Iris pigment epithelial cell (primary cell): ENCODE data around the gene MMAA.
"Not testable (repeated sequence)": the region's sequence is repeated elsewhere in the genome, so short reads cannot be mapped to it uniquely, and the experiment has no call there.

Experiments
- DNase-seq: peaks from one replicate; pipeline ENCODE4 v3.0.0-alpha.2; 2011; ENCODE audit warnings: low read depth

The MMAA gene

DNA sequence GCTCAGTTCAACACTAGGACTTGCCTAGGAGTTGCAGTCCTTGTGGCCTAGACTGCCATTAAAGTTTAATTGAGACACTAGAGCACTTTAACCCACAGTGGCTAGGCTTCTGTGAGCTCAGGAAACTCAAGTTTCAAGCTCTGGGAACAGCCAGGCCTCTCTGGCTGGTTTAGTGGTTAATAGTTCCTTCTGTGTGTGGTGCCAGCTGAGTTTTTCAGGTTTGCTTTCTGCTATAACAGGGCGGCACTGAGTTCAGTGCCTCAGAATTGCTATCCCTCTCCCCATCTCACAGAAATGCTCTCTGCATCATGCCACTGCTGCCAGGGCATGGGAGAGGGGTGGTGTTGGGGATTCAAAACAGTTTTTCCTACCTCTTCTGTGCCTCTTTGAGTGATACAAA lies 15.9 kb downstream of the MMAA start:
- no peak for DNase-seq

DNA sequence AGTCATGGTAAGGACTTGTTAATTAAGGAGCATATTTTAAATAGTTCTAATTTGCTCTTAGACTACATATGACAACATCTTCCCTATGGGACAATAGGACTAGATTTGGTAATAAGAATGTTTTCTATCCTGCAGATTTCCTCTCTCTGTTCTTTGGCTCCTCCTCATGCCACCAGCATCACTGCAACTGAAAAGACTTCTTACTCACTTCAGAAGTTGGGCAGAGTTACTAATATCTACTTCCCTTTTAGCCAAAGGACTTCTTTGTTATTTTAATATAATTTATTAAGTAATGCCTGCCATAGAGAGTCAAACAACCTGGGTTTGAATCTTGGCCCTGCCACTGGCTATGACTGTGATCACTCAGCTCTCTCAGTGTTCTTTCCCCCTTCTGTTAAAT lies 16.4 kb downstream of the MMAA start:
- DNase-seq, result no peak

DNA sequence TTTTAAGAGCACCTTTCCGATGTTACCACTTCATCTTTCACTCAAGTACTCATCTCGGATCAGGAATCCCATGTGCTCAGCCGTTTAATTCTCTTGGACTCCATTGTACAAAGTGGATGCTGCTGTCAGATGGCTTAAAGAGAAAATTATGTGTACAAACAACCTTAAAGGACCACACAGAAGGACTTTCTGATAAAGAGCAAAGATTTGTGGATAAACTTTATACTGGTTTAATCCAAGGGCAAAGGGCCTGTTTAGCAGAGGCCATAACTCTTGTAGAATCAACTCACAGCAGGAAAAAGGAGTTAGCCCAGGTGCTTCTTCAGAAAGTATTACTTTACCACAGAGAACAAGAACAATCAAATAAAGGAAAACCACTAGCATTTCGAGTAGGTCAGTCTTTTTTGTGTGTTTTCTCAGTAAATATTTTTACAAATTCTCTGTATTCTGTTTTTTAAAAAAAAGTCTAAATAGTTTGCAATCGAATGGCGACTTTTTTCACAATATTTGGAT lies 20.1 kb downstream of the MMAA start:
- DNase-seq, result no peak

DNA sequence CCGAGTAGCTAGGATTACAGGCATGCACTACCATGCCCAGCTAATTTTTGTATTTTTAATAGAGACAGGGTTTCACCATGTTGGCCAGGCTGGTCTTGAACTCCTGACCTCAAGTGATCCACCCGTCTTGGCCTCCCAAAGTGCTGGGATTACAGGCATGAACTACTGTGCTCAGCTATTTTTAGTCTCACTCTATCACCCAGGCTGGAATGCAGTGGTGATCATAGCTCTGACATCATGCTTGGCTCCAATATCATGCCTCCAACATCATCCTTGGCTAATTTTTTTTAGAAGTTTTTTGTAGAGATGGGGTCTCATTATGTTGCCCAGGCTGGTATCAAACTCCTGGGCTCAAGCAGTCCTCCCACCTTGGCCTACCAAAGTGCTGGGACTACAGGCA lies 21.1 kb downstream of the MMAA start:
- peak; percentile 85 for DNase-seq

DNA sequence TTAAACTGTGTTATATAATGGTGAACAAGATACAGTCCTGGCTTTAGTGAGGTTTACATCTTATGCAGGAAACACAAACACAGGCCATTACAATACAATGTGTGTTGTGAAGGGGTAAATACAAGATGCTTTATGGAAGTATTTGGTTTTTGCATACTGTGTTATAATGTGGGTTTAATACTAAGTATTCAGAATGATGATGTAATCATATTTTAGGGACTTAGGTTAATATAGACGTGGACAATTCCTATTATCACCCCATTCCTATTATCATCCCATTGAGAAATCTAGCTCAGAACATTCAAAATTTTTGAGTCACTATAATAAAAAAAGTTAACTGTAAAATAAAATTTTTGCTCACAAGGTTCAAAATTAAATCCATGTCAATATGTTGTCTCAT lies 24.1 kb downstream of the MMAA start:
- DNase-seq, result no peak

DNA sequence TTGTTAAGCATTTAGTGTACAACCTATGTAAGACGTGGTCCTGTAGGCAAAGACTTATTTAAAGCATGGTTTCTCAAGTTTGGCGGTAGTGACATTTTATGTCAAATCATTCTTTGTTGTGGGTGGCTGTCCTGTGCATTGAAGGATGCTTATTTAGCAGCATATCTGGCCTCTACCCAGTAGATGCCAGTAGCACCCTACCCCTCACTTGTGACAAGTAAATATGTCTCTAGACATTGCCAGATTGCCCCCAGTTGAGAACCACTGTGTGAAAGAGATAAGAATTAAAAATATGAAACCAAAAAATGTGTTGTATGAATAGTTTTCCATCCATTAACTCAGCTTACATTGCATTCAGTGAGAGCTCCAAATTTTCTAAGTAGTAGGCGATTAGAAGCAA lies 25.5 kb downstream of the MMAA start:
- DNase-seq, result no peak

DNA sequence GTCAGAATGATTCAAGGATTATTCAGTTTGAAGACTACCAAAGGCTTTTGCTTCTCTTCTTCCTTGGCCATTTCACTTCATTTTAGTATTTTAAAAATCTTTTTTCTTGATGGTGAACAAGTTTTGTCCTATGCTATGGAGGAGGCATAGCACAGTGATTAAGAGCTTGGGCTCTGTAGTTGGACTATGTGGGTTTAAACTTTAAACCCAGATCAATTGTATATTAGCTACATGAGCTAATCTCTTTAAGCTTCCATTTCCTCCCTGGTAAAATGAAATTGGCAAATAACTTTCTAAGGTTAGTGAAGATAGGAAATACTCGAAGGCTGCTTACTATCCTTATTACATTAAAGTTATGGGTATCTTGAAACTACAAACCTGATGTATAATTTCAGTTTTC lies 37.0 kb downstream of the MMAA start:
- DNase-seq, result no peak

DNA sequence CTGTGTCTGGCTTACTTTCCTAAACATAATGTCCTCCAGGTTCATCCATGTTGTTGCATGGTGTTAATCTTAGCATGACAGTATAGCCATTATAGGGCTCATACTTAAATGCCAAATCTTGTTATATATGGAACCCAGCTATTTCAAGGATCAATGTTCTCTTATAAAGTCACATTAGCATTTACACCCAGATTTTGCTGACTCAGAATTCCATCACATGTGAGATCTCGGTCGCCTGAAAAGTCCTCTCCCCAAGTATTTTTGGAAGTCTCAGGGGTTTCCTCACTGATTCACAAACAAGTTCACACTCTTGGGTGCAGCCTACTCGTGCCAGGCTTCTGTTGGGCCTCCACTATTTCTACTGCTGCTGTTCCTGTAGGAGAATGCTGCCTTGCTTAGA lies 40.9 kb downstream of the MMAA start:
- no peak for DNase-seq

DNA sequence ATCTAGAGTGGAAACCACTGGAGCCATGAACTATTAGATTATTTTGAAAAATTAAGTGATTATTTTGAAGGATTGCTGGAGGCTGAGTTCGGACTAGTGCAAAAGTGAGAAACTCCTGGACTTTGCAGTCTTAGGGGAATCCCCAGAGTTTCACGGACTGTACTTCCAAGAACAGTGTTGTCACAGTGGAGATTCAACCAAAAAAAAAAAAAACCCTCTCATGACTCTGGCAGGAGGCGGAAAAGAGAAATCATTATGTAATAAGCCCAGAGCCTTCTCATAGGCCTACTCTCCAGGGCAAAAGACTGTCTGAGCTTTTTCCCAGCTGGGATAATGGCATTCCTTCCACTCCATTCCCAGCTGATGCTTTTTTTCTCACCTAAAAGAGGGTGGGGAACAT lies 44.0 kb downstream of the MMAA start:
- no peak for DNase-seq

DNA sequence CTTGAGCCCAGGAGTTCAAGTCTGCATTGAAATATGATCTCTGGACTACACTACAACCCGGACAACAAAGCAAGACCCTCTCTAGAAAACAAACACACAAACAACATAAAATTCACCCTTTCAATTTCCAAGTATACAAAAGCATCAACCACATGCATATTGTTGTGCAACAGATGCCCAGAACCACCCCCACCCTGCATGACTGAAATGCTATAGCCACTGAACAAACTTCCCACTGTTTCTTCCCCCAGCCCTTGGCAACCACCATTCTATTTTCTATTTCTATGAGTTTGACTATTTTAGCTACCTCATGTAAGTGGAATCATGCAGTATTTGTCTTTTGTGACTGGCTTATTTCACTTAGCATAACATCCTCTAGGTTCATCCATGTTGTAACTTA lies 46.6 kb downstream of the MMAA start:
- DNase-seq, result peak; percentile 36

DNA sequence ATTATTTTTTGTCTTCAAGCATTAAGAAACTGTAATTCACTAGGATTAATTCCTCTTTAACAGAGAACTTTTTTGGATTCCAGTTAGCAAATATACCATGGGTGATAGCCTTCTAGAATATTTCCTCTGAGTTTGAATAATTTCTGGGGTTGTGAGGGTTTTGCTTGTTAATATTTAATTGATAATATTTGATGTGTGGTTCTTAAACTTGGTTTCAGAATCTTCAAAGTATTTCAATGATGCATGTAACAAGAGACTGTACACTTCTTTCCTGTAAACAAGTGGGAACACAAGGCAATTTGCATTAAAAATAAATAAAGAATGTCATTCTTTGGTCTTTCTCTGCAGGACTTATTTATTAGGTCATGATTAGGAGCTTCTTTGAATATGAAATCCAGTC lies 51.2 kb downstream of the MMAA start:
- no peak for DNase-seq

DNA sequence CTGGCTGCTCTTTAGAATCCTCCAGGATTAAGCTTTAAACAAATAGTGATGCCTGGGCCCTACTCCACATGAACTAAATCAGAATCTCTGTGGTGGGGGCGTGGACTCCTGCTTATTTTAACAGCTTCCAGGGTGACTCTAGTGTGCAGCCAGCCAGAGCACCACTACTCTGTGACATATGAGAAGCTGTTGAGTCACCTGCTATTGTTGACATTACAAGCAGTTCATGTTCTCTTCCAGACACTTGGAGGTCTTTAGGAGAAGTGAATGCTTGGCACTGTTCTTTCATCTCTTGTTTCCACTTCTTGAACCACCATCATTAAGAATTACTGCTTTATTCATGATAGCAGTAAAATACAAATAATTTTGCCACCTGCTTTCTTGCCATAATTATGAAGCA lies 60.3 kb downstream of the MMAA start:
- peak; percentile 94 for DNase-seq

DNA sequence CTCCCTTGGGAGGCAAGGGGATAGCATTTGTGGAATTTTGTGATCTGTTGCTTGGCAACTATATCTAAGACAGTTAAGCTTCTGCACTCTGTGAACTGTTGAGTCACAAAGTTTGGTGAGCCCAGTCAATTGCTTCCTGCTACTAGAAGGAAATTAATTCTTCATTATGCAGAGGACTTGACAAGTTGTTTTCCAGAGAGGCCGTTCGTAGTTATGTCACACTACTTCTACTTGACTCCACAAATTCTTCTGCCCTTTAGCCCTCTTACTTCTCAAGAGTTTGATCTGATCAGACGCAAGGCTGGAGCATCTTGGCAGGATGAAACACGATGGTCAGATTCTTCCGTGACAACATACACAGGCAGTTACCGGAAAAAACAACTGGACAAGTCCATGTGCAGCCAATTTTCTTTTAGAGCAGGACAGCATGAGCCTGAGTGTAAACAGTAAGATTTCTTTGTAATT lies 60.8 kb downstream of the MMAA start, which contains the start of gene C4orf51:
TSS of gene C4orf51 (plus strand) at position 156 of the 465 bp plus-strand sequence. CDS start at position 214, 58 bp downstream.
- DNase-seq, result peak; percentile 86

DNA sequence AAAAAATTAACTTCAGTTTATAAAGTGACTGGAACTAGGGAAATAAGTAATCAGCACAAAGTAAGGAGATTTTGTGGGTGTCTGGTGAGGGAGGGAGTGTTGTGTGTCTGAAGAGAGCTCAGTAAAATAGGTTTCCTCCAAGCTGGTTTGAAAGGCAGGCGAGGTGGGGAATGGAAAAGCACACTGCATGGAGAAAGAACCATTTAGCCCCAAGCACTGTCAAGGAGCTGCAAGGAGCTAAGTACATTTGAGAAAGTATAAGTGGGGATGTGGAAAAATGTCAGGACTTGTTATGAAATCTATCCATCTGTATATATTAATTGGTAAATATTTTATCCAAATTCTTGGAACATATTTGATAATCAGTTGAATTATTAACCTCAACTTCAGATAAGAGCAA lies 61.7 kb downstream of the MMAA start:
- no peak for DNase-seq

DNA sequence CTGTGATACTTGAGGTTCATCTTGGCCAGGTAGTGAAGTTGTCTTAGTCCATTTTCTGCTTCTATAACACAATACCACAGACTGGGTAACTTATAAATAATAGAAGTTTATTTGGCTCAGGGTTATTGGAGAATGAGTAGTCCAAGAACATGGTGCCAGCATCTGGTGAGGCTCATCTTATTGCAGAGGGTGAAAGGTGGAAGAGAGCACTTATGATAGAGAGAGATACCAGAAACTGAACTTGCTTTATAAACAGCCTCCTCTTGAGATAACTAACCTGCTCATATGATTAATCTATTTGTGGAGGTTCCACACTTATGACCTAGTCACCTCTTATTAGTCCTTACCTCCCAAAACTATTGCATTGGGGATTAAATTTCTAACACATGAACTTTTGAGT lies 62.3 kb downstream of the MMAA start:
- no peak for DNase-seq

DNA sequence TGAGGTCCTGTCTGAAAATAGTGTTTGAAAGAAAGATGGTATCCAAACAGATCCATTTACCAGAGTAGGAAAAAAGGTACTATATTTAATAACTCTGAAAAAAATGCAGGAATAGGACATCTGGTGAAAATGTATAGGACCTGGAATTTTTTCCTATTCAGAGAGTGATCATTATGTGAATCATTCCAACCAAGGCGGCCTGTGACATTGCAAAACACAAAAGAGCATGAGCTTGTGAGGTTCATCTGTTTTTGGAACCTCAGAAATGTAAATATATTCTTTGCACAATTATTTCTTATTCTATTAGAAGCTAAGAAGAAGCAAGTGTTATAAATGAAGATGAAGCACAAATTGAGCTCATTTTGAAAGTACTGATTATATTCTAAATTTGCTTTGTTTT lies 62.8 kb downstream of the MMAA start:
- peak; percentile 43 for DNase-seq

DNA sequence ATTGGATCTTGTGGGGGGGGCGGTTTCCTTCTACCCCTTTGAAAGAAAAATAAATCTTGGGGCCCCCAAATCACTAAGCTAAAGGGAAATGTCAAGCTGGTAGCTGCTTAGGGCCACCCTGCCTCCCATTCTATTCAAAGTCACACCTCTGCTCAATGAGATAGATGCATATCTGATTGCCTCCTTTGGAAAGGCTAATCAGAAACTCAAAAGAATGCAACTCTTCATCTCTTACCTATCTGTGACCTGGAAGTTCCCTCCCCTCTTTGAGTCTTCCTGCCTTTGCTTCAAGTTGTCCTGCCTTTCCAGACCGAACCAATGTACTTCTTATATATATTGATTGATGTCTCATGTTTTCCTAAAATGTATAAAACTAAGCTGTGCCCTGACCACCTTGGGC lies 67.8 kb downstream of the MMAA start:
- no peak for DNase-seq

DNA sequence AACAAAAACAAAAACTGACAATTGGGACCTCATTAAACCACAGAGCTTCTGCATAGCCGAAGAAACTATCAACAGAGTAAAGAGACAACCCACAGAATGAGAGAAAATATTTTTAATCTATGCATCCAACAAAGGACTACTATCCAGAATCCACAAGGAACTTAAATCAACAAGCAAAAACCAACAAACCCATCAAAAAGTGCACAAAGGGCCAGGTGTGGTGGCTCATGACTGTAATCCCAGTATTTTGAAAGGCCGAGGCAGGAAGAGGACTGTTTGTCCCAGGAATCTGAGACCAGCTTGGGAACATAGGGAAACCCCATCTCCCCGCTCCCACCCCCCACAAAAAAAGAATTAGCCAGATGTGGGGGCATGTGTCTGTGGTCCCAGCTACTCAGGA lies 71.4 kb downstream of the MMAA start:
- DNase-seq, result no peak

DNA sequence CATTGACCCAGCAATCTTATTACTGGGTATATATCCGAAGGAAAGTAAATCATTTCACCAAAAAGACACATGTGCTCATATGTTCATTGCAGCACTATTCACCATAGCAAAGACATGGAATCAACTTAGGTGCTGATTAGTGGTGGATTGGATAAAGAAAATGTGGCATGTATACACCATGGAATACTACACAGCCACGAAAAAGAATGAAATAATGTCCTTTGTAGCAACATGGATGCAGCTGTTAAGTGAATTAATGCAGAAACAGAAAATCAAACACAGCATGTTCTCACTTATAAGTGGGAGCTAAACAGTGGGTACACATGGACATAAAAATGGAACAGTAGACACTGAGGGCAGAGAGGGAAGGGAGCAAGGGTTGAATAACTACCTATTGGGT lies 72.2 kb downstream of the MMAA start:
- not testable (repeated sequence) for DNase-seq

DNA sequence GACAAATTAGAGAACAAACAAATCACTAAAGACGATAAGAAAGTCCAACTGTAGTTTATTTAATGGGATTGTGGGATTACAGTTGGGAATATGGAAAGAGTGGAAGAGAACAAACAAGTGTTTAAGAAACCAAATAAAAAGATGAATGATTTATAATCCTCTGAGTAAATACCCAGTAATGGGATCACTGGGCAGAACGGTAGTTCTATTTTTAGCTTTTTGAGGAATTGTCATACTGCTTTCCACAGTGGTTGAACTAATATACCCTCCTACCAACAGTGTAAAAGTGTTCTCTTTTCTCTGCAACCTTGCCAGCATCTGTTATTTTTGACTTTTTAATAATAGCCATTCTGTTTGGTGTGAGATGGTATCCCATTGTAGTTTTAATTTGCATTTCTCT lies 75.7 kb downstream of the MMAA start:
- DNase-seq, result no peak

DNA sequence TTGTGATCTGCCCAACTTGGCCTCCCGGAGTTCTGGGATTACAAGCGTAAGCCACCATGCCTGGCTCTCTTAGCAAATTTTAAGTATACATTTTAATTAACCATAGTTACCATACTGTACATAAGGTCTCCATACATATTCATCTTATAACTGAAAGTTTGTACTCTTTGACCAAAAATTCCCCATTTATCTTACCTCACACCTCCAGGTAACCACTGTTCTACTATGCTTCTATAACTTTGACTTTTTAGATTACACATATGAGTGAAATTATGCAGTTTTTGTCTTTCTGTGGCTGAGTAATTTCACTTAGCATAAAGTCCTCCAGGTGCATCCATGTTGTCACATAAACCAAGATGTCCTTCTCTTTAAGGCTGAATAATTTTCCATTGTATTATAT lies 78.1 kb downstream of the MMAA start:
- DNase-seq, result no peak

DNA sequence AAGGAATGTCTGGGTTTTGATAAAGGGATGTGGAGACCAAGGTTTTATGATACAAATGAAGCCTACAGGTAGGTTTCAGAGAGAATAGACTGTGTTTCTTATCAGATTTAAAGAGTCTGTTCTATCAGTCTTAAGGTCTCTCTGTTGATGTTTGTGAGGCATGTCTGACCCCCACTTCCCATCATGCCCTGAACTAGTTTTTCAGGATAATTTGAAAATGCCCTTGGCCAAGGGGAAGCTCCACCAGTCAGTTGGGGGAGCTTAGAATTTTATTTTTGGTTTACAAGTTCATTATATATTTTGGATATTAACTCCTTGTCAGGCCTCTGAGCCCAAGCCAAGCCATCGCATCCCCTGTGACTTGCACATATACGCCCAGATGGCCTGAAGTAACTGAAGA lies 79.3 kb downstream of the MMAA start:
- DNase-seq, result no peak

DNA sequence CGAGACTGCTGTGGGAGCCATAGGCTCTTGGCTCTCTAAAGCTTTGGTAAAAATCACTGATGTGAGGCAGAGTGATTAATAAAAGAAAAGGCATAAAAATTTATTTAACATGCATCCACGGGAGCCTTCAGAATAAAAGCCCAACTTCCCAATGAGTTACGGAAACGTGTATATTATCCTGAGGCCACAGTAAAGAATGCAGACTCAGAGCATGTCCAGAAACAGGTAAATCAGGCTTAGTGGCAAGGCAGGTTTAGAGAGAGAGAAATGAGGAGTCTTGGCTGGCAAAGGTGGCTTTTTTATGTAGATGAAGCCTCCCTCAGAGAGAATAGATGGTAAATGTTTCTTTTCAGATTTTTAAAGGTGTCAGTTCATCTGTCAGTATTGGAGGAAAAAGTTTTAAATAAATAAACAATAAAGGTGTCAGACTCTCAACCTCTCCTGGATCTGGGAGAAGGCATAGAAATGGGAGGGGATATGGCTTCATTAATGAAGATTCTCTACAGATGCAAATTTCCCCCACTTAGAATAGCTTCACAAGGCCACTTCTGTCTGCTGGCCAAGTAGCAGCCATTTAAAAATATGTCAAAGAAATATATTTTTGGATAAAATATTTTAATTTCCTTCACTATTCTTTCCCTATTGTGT lies 84.8 kb downstream of the MMAA start:
- DNase-seq, result no peak

DNA sequence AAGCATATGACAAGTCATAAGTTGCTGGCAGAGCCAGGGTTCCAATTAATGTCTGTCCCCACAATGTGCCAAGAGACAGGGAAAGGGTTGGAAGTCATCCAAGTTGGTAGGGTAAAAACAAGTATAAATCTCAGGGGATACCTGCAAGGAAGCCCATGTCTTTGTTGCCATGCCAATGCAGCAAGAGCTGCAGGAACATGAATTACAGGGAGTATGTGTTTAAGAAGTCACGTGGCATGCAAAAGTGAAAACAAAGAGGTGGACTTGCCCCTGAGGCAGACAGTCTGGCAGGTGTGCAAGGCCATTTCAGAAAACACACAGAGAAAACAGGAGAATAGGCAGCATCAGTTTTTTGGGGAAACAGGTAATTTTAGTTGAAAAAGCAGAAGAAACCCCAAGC lies 90.2 kb downstream of the MMAA start:
- DNase-seq, result no peak
